Ishikawa (cell line): ENCODE results near the gene STK25.

Experiments
- CEBPB ChIP-seq: IDR thresholded peaks from 2 replicates; pipeline ENCODE4 v1.6.1; 2012
- CREB1 ChIP-seq: IDR thresholded peaks from 2 replicates; pipeline ENCODE4 v1.6.1; 2012; ENCODE audit warnings: low read depth
- EP300 ChIP-seq: IDR thresholded peaks from 2 replicates; pipeline ENCODE4 v1.6.1; 2012; ENCODE audit warnings: borderline replicate concordance
- FOXM1 ChIP-seq: IDR thresholded peaks from 2 replicates; pipeline ENCODE4 v1.6.1; 2012; ENCODE audit warnings: low read depth, borderline replicate concordance
- MAX ChIP-seq: IDR thresholded peaks from 2 replicates; pipeline ENCODE4 v1.6.1; 2012
- NFIC ChIP-seq: IDR thresholded peaks from 2 replicates; pipeline ENCODE4 v1.6.1; 2012
- RAD21 ChIP-seq: IDR thresholded peaks from 2 replicates; pipeline ENCODE4 v1.6.1; 2012; ENCODE audit warnings: low read depth
- REST ChIP-seq: IDR thresholded peaks from 2 replicates; pipeline ENCODE4 v1.6.1; 2012; ENCODE audit warnings: low read depth, mild to moderate bottlenecking
- TAF1 ChIP-seq: IDR thresholded peaks from 2 replicates; pipeline ENCODE4 v1.6.1; 2012; ENCODE audit warnings: low read depth, mild to moderate bottlenecking
- TCF12 ChIP-seq: IDR thresholded peaks from 2 replicates; pipeline ENCODE4 v1.6.1; 2012; ENCODE audit warnings: low read depth
- USF1 ChIP-seq: IDR thresholded peaks from 2 replicates; pipeline ENCODE4 v1.6.1; 2012
- YY1 ChIP-seq: IDR thresholded peaks from 2 replicates; pipeline ENCODE4 v1.6.1; 2012; ENCODE audit warnings: low read depth
- ZBTB7A ChIP-seq: IDR thresholded peaks from 2 replicates; pipeline ENCODE4 v1.6.1; 2012; ENCODE audit warnings: low read depth

GRCh38 chr2:241501099-241501541 is 7.3 kb downstream of the STK25 start:
- TF ChIP-seq RAD21, result no peak
- TF ChIP-seq REST, result no peak
- TF ChIP-seq EP300, result no peak
- no peak for TF ChIP-seq TAF1
- TF ChIP-seq CREB1, result no peak
- TF ChIP-seq YY1, result no peak
- TF ChIP-seq USF1, result no peak
- no peak for TF ChIP-seq TCF12
- TF ChIP-seq MAX, result no peak
- TF ChIP-seq CEBPB, result no peak
- TF ChIP-seq FOXM1, result no peak
- no peak for TF ChIP-seq NFIC
- TF ChIP-seq ZBTB7A, result no peak
